ENCODE measurements around the gene CXXC5. TPM values are rescaled to one million over a fixed set of nuclear protein-coding genes. Genes with fewer than 3 reads are reported as not detected.
A peak's percentile ranks its signal among the peaks of the same experiment; 100 is the strongest.

The CXXC5 gene
- total and polyA plus RNA-seq, 9 of the 15 experiments (the other 6 are each of a cell fraction or from before 2014, with no cell fraction given) = 1.9 to 123 (median 45.8) TPM

DNA sequence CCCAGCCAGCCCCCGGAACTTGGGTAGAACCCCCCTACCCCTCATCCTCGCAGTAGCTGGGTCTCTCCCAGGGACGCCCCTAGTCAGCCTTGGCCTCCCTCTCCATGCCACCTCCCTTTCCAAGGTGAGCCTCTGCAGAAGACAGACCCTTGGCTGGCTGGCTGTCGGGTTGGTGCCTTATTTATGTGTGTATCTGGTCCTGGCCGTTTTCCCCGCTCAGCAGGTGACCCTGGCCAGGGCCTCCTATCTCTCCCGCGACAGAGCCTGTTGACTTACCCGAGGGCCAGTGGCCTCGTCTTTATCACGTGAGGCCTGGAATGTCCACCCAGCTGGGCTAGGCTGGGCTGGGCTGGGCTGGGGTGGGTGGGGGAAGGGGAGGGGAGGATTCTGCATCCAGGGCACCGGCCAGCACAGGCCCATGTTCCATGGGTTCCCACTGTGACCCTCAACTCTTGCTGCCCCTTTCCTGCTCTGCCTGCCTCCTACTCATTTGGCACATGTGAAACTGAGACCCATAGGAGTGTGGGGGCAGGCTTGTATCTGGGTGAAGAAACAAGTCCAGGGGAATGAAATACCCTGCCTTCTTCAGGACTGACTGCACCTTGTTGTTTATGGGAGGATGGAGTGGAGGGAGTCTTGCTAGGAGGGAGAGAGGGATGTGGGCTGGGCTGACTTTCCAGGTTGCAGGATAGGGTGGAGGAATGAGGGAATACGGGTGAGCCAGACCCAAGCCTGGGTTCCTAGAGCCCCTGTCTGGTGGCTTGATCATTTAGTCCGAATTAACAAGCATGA is 3.1 kb downstream of the CXXC5 start (continued):
- TF ChIP-seq TCF15 (CRISPR knock-in tag; IDR thresholded peaks at IDR 0.05) (no peak), HDAC1 (IDR thresholded peaks at IDR 0.05) (peak in 1 of 2 experiments; percentile 78; a peak in 2 of 4 replicates), ZNF764 (CRISPR knock-in tag; IDR thresholded peaks at IDR 0.05; ENCODE audit: low read depth) (no peak), IRF2 (CRISPR knock-in tag; IDR thresholded peaks at IDR 0.05) (no peak), ETS2 (tag; IDR thresholded peaks at IDR 0.05; ENCODE audit: borderline replicate concordance, poor library complexity, severe bottlenecking) (no peak), TRIM24 (IDR thresholded peaks at IDR 0.05) (peak in 1 of 2 experiments; percentile 21; a peak in 1 of 4 replicates), ARID3B (CRISPR knock-in tag; IDR thresholded peaks at IDR 0.05; ENCODE audit: borderline replicate concordance) (no peak), ZNF165 (CRISPR knock-in tag; IDR thresholded peaks at IDR 0.05; ENCODE audit: borderline replicate concordance) (no peak), RFX5 (IDR thresholded peaks at IDR 0.05; ENCODE audit: low read depth, low read length) (no peak), E2F1 (CRISPR knock-in tag; IDR thresholded peaks at IDR 0.05) (no peak)
- TF ChIP-seq, protein P1, sequence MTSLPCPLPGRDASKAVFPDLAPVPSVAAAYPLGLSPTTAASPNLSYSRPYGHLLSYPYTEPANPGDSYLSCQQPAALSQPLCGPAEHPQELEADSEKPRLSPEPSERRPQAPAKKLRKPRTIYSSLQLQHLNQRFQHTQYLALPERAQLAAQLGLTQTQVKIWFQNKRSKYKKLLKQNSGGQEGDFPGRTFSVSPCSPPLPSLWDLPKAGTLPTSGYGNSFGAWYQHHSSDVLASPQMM (CRISPR knock-in tag; IDR thresholded peaks at IDR 0.05) = no peak
- TF ChIP-seq, protein P2, sequence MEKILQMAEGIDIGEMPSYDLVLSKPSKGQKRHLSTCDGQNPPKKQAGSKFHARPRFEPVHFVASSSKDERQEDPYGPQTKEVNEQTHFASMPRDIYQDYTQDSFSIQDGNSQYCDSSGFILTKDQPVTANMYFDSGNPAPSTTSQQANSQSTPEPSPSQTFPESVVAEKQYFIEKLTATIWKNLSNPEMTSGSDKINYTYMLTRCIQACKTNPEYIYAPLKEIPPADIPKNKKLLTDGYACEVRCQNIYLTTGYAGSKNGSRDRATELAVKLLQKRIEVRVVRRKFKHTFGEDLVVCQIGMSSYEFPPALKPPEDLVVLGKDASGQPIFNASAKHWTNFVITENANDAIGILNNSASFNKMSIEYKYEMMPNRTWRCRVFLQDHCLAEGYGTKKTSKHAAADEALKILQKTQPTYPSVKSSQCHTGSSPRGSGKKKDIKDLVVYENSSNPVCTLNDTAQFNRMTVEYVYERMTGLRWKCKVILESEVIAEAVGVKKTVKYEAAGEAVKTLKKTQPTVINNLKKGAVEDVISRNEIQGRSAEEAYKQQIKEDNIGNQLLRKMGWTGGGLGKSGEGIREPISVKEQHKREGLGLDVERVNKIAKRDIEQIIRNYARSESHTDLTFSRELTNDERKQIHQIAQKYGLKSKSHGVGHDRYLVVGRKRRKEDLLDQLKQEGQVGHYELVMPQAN (IDR thresholded peaks at IDR 0.05; ENCODE audit: borderline replicate concordance) = no peak
- TF ChIP-seq, protein P3, sequence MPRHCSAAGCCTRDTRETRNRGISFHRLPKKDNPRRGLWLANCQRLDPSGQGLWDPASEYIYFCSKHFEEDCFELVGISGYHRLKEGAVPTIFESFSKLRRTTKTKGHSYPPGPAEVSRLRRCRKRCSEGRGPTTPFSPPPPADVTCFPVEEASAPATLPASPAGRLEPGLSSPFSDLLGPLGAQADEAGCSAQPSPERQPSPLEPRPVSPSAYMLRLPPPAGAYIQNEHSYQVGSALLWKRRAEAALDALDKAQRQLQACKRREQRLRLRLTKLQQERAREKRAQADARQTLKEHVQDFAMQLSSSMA (CRISPR knock-in tag; IDR thresholded peaks at IDR 0.05) = no peak
- TF ChIP-seq, protein P4, sequence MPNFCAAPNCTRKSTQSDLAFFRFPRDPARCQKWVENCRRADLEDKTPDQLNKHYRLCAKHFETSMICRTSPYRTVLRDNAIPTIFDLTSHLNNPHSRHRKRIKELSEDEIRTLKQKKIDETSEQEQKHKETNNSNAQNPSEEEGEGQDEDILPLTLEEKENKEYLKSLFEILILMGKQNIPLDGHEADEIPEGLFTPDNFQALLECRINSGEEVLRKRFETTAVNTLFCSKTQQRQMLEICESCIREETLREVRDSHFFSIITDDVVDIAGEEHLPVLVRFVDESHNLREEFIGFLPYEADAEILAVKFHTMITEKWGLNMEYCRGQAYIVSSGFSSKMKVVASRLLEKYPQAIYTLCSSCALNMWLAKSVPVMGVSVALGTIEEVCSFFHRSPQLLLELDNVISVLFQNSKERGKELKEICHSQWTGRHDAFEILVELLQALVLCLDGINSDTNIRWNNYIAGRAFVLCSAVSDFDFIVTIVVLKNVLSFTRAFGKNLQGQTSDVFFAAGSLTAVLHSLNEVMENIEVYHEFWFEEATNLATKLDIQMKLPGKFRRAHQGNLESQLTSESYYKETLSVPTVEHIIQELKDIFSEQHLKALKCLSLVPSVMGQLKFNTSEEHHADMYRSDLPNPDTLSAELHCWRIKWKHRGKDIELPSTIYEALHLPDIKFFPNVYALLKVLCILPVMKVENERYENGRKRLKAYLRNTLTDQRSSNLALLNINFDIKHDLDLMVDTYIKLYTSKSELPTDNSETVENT (CRISPR knock-in tag; IDR thresholded peaks at IDR 0.05) = no peak
- TF ChIP-seq, protein P5, sequence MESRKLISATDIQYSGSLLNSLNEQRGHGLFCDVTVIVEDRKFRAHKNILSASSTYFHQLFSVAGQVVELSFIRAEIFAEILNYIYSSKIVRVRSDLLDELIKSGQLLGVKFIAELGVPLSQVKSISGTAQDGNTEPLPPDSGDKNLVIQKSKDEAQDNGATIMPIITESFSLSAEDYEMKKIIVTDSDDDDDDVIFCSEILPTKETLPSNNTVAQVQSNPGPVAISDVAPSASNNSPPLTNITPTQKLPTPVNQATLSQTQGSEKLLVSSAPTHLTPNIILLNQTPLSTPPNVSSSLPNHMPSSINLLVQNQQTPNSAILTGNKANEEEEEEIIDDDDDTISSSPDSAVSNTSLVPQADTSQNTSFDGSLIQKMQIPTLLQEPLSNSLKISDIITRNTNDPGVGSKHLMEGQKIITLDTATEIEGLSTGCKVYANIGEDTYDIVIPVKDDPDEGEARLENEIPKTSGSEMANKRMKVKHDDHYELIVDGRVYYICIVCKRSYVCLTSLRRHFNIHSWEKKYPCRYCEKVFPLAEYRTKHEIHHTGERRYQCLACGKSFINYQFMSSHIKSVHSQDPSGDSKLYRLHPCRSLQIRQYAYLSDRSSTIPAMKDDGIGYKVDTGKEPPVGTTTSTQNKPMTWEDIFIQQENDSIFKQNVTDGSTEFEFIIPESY (CRISPR knock-in tag; IDR thresholded peaks at IDR 0.05) = no peak

Measured in K562 (cell line).